Measurements from ENCODE around the gene DIRAS3.
"Not testable (repeated sequence)": the region's sequence is repeated elsewhere in the genome, so short reads cannot be mapped to it uniquely, and the experiment has no call there.

DIRAS3 gene

GRCh38 chr1:68016381-68016780 is 34.0 kb downstream of the DIRAS3 start:
- DNase-seq, result no peak

- no peak for DNase-seq
Observed at GRCh38 chr1:68015971-68016370, 34.5 kb downstream of the DIRAS3 start.

- DNase-seq, result no peak
Observed at GRCh38 chr1:68015369-68015768, 35.1 kb downstream of the DIRAS3 start.

- DNase-seq, result no peak
Observed at GRCh38 chr1:68013351-68013750, 37.1 kb downstream of the DIRAS3 start.

- DNase-seq, result no peak
Observed at GRCh38 chr1:68011657-68012375, 38.6 kb downstream of the DIRAS3 start.

- no peak for DNase-seq
Observed at GRCh38 chr1:68010543-68010942, 39.9 kb downstream of the DIRAS3 start.

- no peak for DNase-seq
Observed at GRCh38 chr1:68010090-68010489, 40.3 kb downstream of the DIRAS3 start.

GRCh38 chr1:68003626-68004025 is 46.8 kb downstream of the DIRAS3 start:
- DNase-seq, result not testable (repeated sequence)

GRCh38 chr1:68000191-68000590 is 50.2 kb downstream of the DIRAS3 start:
- DNase-seq, result no peak

GRCh38 chr1:67997746-67998145 is 52.7 kb downstream of the DIRAS3 start:
- DNase-seq, result no peak
